ENCODE results near the gene MIEN1. TPM values are rescaled to one million over a fixed set of nuclear protein-coding genes. Genes with fewer than 3 reads are reported as not detected.

The MIEN1 gene
- total RNA-seq, 4 donors from 2014 or later = 42.8 to 81.9 (median 67.7) TPM

- H3K4me1 ChIP-seq = no peaks in the 10 kb centered on the region
- intact Hi-C loops (cut with DNase I; ENCODE audit: low total_unique reads) (no loop called here), in situ Hi-C loops (cut with MboI; ENCODE audit: low sequenced_read_pairs in 4 of 4) (no loop called here)
- TF ChIP-seq, protein P1, sequence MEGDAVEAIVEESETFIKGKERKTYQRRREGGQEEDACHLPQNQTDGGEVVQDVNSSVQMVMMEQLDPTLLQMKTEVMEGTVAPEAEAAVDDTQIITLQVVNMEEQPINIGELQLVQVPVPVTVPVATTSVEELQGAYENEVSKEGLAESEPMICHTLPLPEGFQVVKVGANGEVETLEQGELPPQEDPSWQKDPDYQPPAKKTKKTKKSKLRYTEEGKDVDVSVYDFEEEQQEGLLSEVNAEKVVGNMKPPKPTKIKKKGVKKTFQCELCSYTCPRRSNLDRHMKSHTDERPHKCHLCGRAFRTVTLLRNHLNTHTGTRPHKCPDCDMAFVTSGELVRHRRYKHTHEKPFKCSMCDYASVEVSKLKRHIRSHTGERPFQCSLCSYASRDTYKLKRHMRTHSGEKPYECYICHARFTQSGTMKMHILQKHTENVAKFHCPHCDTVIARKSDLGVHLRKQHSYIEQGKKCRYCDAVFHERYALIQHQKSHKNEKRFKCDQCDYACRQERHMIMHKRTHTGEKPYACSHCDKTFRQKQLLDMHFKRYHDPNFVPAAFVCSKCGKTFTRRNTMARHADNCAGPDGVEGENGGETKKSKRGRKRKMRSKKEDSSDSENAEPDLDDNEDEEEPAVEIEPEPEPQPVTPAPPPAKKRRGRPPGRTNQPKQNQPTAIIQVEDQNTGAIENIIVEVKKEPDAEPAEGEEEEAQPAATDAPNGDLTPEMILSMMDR (IDR thresholded peaks at IDR 0.05 in 4 of 5, conservative IDR thresholded peaks at IDR 0.05 in 1 of 5) = no peak
- TF ChIP-seq POLR2A (IDR thresholded peaks at IDR 0.05) = no peak
- no peak overlapping the region for H3K27ac ChIP-seq
- DNase-seq (no peak), ATAC-seq (no peak)
- no peaks in the 10 kb centered on the region for H3K9me3 ChIP-seq
- H3K27me3 ChIP-seq = peaks cover 8 to 21% (median 18%) of the 10 kb centered on the region in 3 donors
- H3K36me3 ChIP-seq = no peaks in the 10 kb centered on the region
- no peak overlapping the region for H3K4me3 ChIP-seq
These were observed 31.6 kb upstream of the MIEN1 start for GRCh38 chr17:39761861-39762496.

DNA sequence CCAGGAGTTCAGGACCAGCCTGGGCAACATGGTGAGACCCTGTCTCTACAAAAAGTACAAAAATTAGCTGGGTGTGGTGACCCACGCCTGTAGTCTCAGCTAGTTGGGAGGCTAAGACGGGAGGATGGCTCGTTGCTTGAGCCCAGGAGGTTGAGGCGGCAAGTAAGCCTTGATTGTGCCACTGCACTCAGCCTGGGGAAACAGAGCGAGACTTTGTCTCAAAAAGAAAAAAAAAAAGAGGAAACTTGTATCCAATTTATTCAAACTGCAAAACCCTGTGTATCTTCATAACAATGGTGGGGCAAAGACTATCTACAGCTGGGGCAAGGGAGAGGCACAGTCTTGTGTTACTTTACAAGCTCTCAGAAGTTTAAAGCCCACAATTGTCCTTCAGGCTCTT is 28.9 kb upstream of the MIEN1 start:
- TF ChIP-seq POLR2A (IDR thresholded peaks at IDR 0.05) = no peak
- TF ChIP-seq, protein P1 (IDR thresholded peaks at IDR 0.05 in 4 of 5, conservative IDR thresholded peaks at IDR 0.05 in 1 of 5) = no peak
- Histone ChIP-seq H3K27me3 (peaks cover 8 to 21% (median 12%) of the 10 kb centered on the region in 3 donors), H3K27ac (no peak overlapping the region), H3K4me3 (no peak overlapping the region), H3K4me1 (peaks cover 0 to 5% of the 10 kb centered on the region in 2 donors), H3K36me3 (no peaks in the 10 kb centered on the region), H3K9me3 (no peaks in the 10 kb centered on the region)
- DNase-seq (no peak), ATAC-seq (no peak)
- intact Hi-C loops (cut with DNase I; ENCODE audit: low total_unique reads) (loop anchor here (10.0 kb wide), 1 partner anchor 214 kb away; no protein-coding TSS in a partner anchor), in situ Hi-C loops (cut with MboI; ENCODE audit: low sequenced_read_pairs in 4 of 4) (loop anchor here in 3 of 4 donors (10.0 kb wide), 2 partner anchors 134 to 204 kb away; partner anchors contain the start of gene PPP1R1B (in 2 of the 3))

DNA sequence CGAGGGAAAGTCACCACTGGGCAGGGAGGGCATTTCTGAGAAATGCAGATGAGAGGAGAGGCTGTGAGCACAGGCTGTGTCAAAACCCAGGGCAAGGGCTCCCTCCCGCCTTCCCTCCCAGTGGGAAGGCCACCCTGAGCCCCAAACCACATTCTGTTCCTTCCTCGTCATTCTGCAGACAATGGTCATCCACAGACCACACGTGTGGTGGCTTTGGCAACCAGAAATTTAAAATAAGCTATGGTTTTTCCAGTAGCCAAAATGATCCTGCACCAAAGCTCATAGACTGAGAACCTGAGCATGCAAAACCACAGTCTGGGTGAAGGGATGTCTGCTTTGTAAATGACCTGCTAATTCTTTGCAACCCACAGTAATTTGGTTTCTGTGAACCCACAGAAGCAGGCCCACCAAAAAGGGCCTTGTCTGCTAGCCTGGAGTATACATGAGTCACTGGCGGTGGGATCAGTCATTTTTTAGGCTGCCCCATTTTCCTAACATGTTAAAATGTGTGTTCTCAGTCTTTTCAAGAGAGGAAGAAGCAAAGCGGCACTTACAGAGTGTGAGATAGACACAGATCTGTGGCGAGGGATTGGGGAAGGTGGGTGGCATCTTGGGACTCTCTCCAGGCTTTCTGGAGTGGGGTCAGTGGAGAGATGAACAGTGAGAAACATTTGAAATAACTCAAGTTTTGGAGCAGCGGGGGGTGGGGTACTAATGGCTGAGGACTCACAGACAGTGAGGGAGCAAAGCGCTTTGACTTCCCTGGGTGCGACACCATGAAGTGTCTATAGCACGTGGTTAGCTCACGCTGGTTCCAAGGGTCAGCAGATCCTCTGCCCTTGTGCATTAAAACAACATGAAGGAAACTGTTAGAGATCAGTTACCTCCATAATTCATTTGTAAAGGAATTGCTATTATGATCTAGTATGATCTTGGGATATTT is 27.9 kb upstream of the MIEN1 start:
- Histone ChIP-seq H3K36me3 (no peaks in the 10 kb centered on the region), H3K27me3 (peaks cover 5 to 16% (median 8%) of the 10 kb centered on the region in 3 donors), H3K9me3 (no peaks in the 10 kb centered on the region), H3K27ac (no peak overlapping the region), H3K4me3 (no peak overlapping the region), H3K4me1 (peaks cover 0 to 5% of the 10 kb centered on the region in 2 donors)
- in situ Hi-C loops (cut with MboI; ENCODE audit: low sequenced_read_pairs in 4 of 4) = loop anchor here in 3 of 4 donors (10.0 kb wide), 2 partner anchors 133 to 203 kb away; partner anchors contain the start of gene PPP1R1B (in 2 of the 3)
- ATAC-seq = no peak
- intact Hi-C loops (cut with DNase I; ENCODE audit: low total_unique reads) = loop anchor here (10.0 kb wide), 1 partner anchor 213 kb away; no protein-coding TSS in a partner anchor
- no peak for TF ChIP-seq POLR2A (IDR thresholded peaks at IDR 0.05)
- TF ChIP-seq, protein P1 (IDR thresholded peaks at IDR 0.05 in 4 of 5, conservative IDR thresholded peaks at IDR 0.05 in 1 of 5) = no peak
- no peak for DNase-seq

DNA sequence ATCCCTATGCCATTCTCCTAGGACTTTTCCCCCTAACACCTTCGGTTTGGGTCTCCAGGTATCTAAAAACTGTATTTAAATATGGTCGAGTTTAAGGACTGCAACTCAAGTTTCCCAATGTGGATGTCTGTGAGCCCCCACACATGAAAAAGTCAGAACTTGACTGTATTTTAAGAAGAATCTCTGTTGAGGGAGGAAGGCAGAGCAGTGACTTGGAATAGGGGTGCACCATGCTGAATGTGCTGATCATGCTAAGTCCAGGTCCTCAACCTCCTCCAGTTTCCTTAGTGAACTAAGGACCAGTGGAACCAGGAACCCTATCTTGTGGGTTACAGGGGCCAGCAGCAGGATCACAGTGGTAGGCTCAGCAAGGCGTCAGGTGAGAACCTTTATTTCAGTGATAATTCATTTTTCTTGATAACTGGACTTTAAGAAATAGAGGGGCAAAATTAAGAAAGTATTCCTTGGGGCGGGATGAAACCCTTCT is 26.9 kb upstream of the MIEN1 start:
- intact Hi-C loops (cut with DNase I; ENCODE audit: low total_unique reads) = loop anchor here (10.0 kb wide), 1 partner anchor 212 kb away; no protein-coding TSS in a partner anchor
- H3K27me3 ChIP-seq = peaks cover 0 to 7% (median 0%) of the 10 kb centered on the region in 3 donors
- in situ Hi-C loops (cut with MboI; ENCODE audit: low sequenced_read_pairs in 4 of 4) = loop anchor here in 3 of 4 donors (10.0 kb wide), 2 partner anchors 132 to 202 kb away; partner anchors contain the start of gene PPP1R1B (in 2 of the 3)
- DNase-seq (no peak), ATAC-seq (no peak)
- TF ChIP-seq, protein P1 (IDR thresholded peaks at IDR 0.05 in 4 of 5, conservative IDR thresholded peaks at IDR 0.05 in 1 of 5) = no peak
- no peak for TF ChIP-seq POLR2A (IDR thresholded peaks at IDR 0.05)
- no peak overlapping the region for H3K4me3 ChIP-seq
- H3K4me1 ChIP-seq = peaks cover 0 to 5% of the 10 kb centered on the region in 2 donors
- no peaks in the 10 kb centered on the region for H3K9me3 ChIP-seq
- H3K36me3 ChIP-seq = no peaks in the 10 kb centered on the region
- no peak overlapping the region for H3K27ac ChIP-seq
